WTC11 (cell line): Measurements from ENCODE around the gene CDYL. TPM values are rescaled to one million over a fixed set of nuclear protein-coding genes. Genes with fewer than 3 reads are reported as not detected.

Experiments
- ATAC-seq: fragments of 200-7000 bp; cut with Tn5 transposase; 2 replicates; pipeline ENCODE4 v1.10.0; 2021; ENCODE audit warnings: mild to moderate bottlenecking, moderate library complexity
- CTCF ChIA-PET: fragments of 300-600 bp; sonication (Branson Sonifier 250); formaldehyde crosslinking; loops from one replicate; lab custom pipeline; 2021; ENCODE audit warnings: antibody characterized with exemption; lab: Charles Lee
- POLR2A ChIA-PET: fragments of 350-600 bp; sonication (Branson Sonifier 250); formaldehyde crosslinking; loops from one replicate; lab custom pipeline; 2021; ENCODE audit warnings: antibody characterized with exemption; lab: Charles Lee
- DNase-seq: peaks from one replicate; pipeline ENCODE4 v3.0.0; 2021; ENCODE audit warnings: low spot score
- H3K27ac Mint-ChIP-seq: 2 replicates; pipeline ENCODE4 v1.8.0; 2021; ENCODE audit warnings: mixed read lengths
- H3K27me3 Mint-ChIP-seq: 2 replicates; pipeline ENCODE4 v1.8.0; 2021; ENCODE audit warnings: low read depth, mild to moderate bottlenecking, moderate library complexity, mixed read lengths
- H3K36me3 Mint-ChIP-seq: 2 replicates; pipeline ENCODE4 v1.8.0; 2021; ENCODE audit warnings: mixed read lengths
- H3K4me1 Mint-ChIP-seq: 2 replicates; pipeline ENCODE4 v1.8.0; 2022; ENCODE audit warnings: mixed read lengths
- H3K4me3 Mint-ChIP-seq: 2 replicates; pipeline ENCODE4 v1.8.0; 2021; ENCODE audit warnings: mild to moderate bottlenecking, moderate library complexity, mixed read lengths
- H3K9me3 Mint-ChIP-seq: 2 replicates; pipeline ENCODE4 v1.8.0; 2021; ENCODE audit warnings: mixed read lengths
- AFF4 ChIP-seq: sonication (generic); formaldehyde crosslinking; IDR thresholded peaks from 2 replicates; pipeline ENCODE4 v1.8.1; 2023; ENCODE audit warnings: mild to moderate bottlenecking, missing genetic modification reagents, borderline replicate concordance
- CBFB ChIP-seq: sonication (generic); formaldehyde crosslinking; IDR thresholded peaks from 2 replicates; pipeline ENCODE4 v1.8.1; 2022; ENCODE audit warnings: mild to moderate bottlenecking, low read depth, missing genetic modification reagents
- CREB1 ChIP-seq: sonication (generic); formaldehyde crosslinking; IDR thresholded peaks from 2 replicates; pipeline ENCODE4 v1.8.0; 2023; ENCODE audit warnings: mild to moderate bottlenecking, missing genetic modification reagents
- E2F4 ChIP-seq: sonication (generic); formaldehyde crosslinking; IDR thresholded peaks from 2 replicates; pipeline ENCODE4 v1.8.1; 2022; ENCODE audit warnings: low read depth, mild to moderate bottlenecking, moderate library complexity, missing genetic modification reagents, borderline replicate concordance
- ESRRA ChIP-seq: sonication (generic); formaldehyde crosslinking; IDR thresholded peaks from 2 replicates; pipeline ENCODE4 v1.8.1; 2022; ENCODE audit warnings: mild to moderate bottlenecking, missing genetic modification reagents, borderline replicate concordance
- FOXK1 ChIP-seq: sonication (generic); formaldehyde crosslinking; IDR thresholded peaks from 2 replicates; pipeline ENCODE4 v1.8.0; 2022; ENCODE audit warnings: mild to moderate bottlenecking, moderate library complexity, missing genetic modification reagents
- FOXP1 ChIP-seq: sonication (generic); formaldehyde crosslinking; IDR thresholded peaks from 2 replicates; pipeline ENCODE4 v1.8.0; 2022; ENCODE audit warnings: missing genetic modification reagents, mild to moderate bottlenecking, moderate library complexity, borderline replicate concordance
- GRHL2 ChIP-seq: fragments of 250-450 bp; sonication (Bioruptor Pico); IDR thresholded peaks from 2 replicates; pipeline ENCODE4 v1.8.0; 2022; ENCODE audit warnings: mild to moderate bottlenecking, moderate library complexity; ENCODE audit not compliant: insufficient replicate concordance, severe bottlenecking
- MAX ChIP-seq: sonication (generic); formaldehyde crosslinking; IDR thresholded peaks from 2 replicates; pipeline ENCODE4 v1.8.0; 2022; ENCODE audit warnings: mild to moderate bottlenecking, missing genetic modification reagents
- NR2C2 ChIP-seq: sonication (generic); formaldehyde crosslinking; IDR thresholded peaks from 2 replicates; pipeline ENCODE4 v1.8.0; 2022; ENCODE audit warnings: mild to moderate bottlenecking, missing genetic modification reagents
- RORB ChIP-seq: fragments of 250-450 bp; sonication (Bioruptor Pico); IDR thresholded peaks from 2 replicates; pipeline ENCODE4 v1.9.0; 2021; ENCODE audit warnings: mild to moderate bottlenecking
- TEAD4 ChIP-seq: sonication (generic); formaldehyde crosslinking; IDR thresholded peaks from 2 replicates; pipeline ENCODE4 v1.8.0; 2022; ENCODE audit warnings: mild to moderate bottlenecking, missing genetic modification reagents
- TP53 ChIP-seq: sonication (generic); formaldehyde crosslinking; IDR thresholded peaks from 2 replicates; pipeline ENCODE4 v1.8.1; 2023; ENCODE audit warnings: mild to moderate bottlenecking, missing genetic modification reagents
- USF2 ChIP-seq: sonication (generic); formaldehyde crosslinking; IDR thresholded peaks from 2 replicates; pipeline ENCODE4 v1.8.1; 2023; ENCODE audit warnings: mild to moderate bottlenecking, missing genetic modification reagents, moderate library complexity
- ZBTB21 ChIP-seq: sonication (generic); formaldehyde crosslinking; IDR thresholded peaks from 2 replicates; pipeline ENCODE4 v1.8.1; 2023; ENCODE audit warnings: mild to moderate bottlenecking, missing genetic modification reagents, borderline replicate concordance
- ZMAT4 ChIP-seq: fragments of 250-450 bp; sonication (Bioruptor Pico); IDR thresholded peaks from 2 replicates; pipeline ENCODE4 v1.9.0; 2021; ENCODE audit warnings: mild to moderate bottlenecking
- ZNF281 ChIP-seq: sonication (generic); formaldehyde crosslinking; IDR thresholded peaks from 2 replicates; pipeline ENCODE4 v1.8.0; 2023; ENCODE audit warnings: mild to moderate bottlenecking, missing genetic modification reagents
- ZNF425 ChIP-seq: fragments of 250-450 bp; sonication (Bioruptor Pico); conservative IDR thresholded peaks from 2 replicates; pipeline ENCODE4 v1.9.0; 2021; ENCODE audit warnings: mild to moderate bottlenecking
- total RNA-seq: library from RNA; stranded (reverse); gene quantifications from 3 replicates; pipeline ENCODE4 v1.2.3, GENCODE V29; 2021

Gene CDYL
- total RNA-seq, 1 experiment from 2014 or later, result 92.0 TPM

GRCh38 chr6:4772750-4773149 lies 3.5 kb upstream of the CDYL start (continued):
- TF ChIP-seq ZNF281 (CRISPR knock-in tag), result peak; percentile 94
- no peak for TF ChIP-seq CBFB (CRISPR knock-in tag)
- peak; percentile 36; the same call in 1 of the 2 replicates for TF ChIP-seq MAX (CRISPR knock-in tag)
- TF ChIP-seq FOXK1 (CRISPR knock-in tag), result no peak
- no peak for TF ChIP-seq ZNF425 (CRISPR knock-in tag)
- no peak for TF ChIP-seq FOXP1 (CRISPR knock-in tag)
- no peak for TF ChIP-seq CREB1 (CRISPR knock-in tag)

GRCh38 chr6:4773181-4773580 lies 3.0 kb upstream of the CDYL start:
- H3K27ac Mint-ChIP-seq, result peak overlapping the region; percentile 96
- H3K36me3 Mint-ChIP-seq, result peaks cover 8% of the 10 kb centered on the region
- H3K4me3 Mint-ChIP-seq, result peak overlapping the region; percentile 86
- peaks cover 6% of the 10 kb centered on the region for H3K9me3 Mint-ChIP-seq
- ATAC-seq (no peak), DNase-seq (no peak)
- H3K4me1 Mint-ChIP-seq, result peaks cover 23% of the 10 kb centered on the region
- no peak for TF ChIP-seq AFF4 (CRISPR knock-in tag)
- TF ChIP-seq NR2C2, result no peak
- peak; percentile 38; the same call in 1 of the 2 replicates for TF ChIP-seq CBFB (CRISPR knock-in tag)
- TF ChIP-seq MAX (CRISPR knock-in tag), result peak; percentile 3; the same call in 1 of the 2 replicates
- ChIA-PET POLR2A (interaction anchor here (0.5 to 1.8 kb wide), 2 partner anchors 13 to 125 kb away, joined by 3 to 5 read pairs; no protein-coding TSS in a partner anchor), CTCF (interaction anchor here (0.9 to 1.4 kb wide), 2 partner anchors 17 to 71 kb away, joined by 4 to 5 read pairs; no protein-coding TSS in a partner anchor)
- H3K27me3 Mint-ChIP-seq, result peaks cover 12% of the 10 kb centered on the region

- no peak for ATAC-seq
- peak overlapping the region; percentile 86 for H3K4me3 Mint-ChIP-seq
- peaks cover 31% of the 10 kb centered on the region for H3K4me1 Mint-ChIP-seq
- peaks cover 12% of the 10 kb centered on the region for H3K36me3 Mint-ChIP-seq
- peaks cover 10% of the 10 kb centered on the region for H3K9me3 Mint-ChIP-seq
- ChIA-PET POLR2A (interaction anchor here (1.8 kb wide), 1 partner anchor 127 kb away, joined by 5 read pairs; no protein-coding TSS in a partner anchor), CTCF (interaction anchor here (0.6 to 1.4 kb wide), 4 partner anchors 47 to 129 kb away, joined by 3 to 5 read pairs (median 4); no protein-coding TSS in a partner anchor)
- no peak for DNase-seq
- H3K27me3 Mint-ChIP-seq, result peaks cover 23% of the 10 kb centered on the region
- H3K27ac Mint-ChIP-seq, result peak overlapping the region; percentile 50
- TF ChIP-seq E2F4 (CRISPR knock-in tag) (no peak), ESRRA (CRISPR knock-in tag) (no peak), TEAD4 (CRISPR knock-in tag) (no peak), TP53 (CRISPR knock-in tag) (no peak), ZBTB21 (no peak), GRHL2 (CRISPR knock-in tag) (no peak), ZMAT4 (no peak), USF2 (CRISPR knock-in tag) (no peak), RORB (CRISPR knock-in tag) (no peak)
These were observed 1.9 kb upstream of the CDYL start for GRCh38 chr6:4774296-4774695.
